Stimulated activated CD8-positive, alpha-beta memory T cell treated with anti-CD3 and anti-CD28 coated beads, Interleukin-12 subunit alpha, Interleukin-12 subunit beta, amount 100 ng/mL, for 24 hours (primary cell): ENCODE measurements around the gene ATP2B3.

Experiments used
- DNase-seq: peaks from one replicate; pipeline ENCODE4 v3.0.0-alpha.2; 2020; ENCODE audit errors: extremely low read depth

ATP2B3 gene

GRCh38 chrX:153611298-153612095 lies 94.1 kb downstream of the ATP2B3 start:
- DNase-seq: no peak

GRCh38 chrX:153612413-153612812 lies 95.0 kb downstream of the ATP2B3 start:
- no peak for DNase-seq

- DNase-seq: no peak
These were observed 97.4 kb downstream of the ATP2B3 start for GRCh38 chrX:153614818-153615217.

- no peak for DNase-seq
These were observed 103.1 kb downstream of the ATP2B3 start for GRCh38 chrX:153620576-153620975.

- DNase-seq: no peak
These were observed 104.6 kb downstream of the ATP2B3 start for GRCh38 chrX:153621949-153622598.

GRCh38 chrX:153622661-153623309 lies 105.3 kb downstream of the ATP2B3 start:
- no peak for DNase-seq

GRCh38 chrX:153623310-153624029 lies 106.0 kb downstream of the ATP2B3 start:
- no peak for DNase-seq

- DNase-seq: no peak
These were observed 107.0 kb downstream of the ATP2B3 start for GRCh38 chrX:153624196-153625091.

- DNase-seq: no peak
These were observed 108.0 kb downstream of the ATP2B3 start for GRCh38 chrX:153625271-153626024.

GRCh38 chrX:153626025-153626633 lies 108.7 kb downstream of the ATP2B3 start:
- no peak for DNase-seq

GRCh38 chrX:153626863-153627674 lies 109.6 kb downstream of the ATP2B3 start:
- DNase-seq: no peak

- DNase-seq: no peak
These were observed 110.3 kb downstream of the ATP2B3 start for GRCh38 chrX:153627675-153628111.

GRCh38 chrX:153628129-153628528 lies 110.7 kb downstream of the ATP2B3 start:
- no peak for DNase-seq

GRCh38 chrX:153628665-153629064 lies 111.2 kb downstream of the ATP2B3 start:
- DNase-seq: no peak

GRCh38 chrX:153631346-153631745 lies 113.9 kb downstream of the ATP2B3 start:
- no peak for DNase-seq

- no peak for DNase-seq
These were observed 114.6 kb downstream of the ATP2B3 start for GRCh38 chrX:153631907-153632594.
